Measurements from ENCODE around the gene SPEN.
A peak's percentile ranks its signal among the peaks of the same experiment; 100 is the strongest.
"Not testable (repeated sequence)": the region's sequence is repeated elsewhere in the genome, so short reads cannot be mapped to it uniquely, and the experiment has no call there.

The SPEN gene

DNA sequence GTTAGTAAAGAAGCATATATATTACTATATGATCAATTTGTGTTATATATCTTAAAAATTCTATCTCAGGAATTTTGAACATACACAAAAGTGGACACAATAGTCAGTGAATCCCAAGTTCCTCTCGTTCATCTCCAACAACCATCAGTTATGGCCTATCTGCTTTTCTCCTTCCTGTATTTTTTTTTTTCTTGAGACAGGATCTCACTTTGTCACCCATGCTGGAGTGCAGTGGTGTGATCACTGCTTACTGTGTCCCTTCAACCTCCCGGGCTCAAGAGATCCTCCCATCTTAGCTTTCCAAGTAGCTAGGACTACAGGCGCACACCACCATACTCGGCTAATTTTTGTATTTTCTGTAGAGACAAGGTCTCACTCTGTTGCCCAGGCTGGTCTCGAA lies 9.4 kb downstream of the SPEN start:
- DNase-seq = no peak

DNA sequence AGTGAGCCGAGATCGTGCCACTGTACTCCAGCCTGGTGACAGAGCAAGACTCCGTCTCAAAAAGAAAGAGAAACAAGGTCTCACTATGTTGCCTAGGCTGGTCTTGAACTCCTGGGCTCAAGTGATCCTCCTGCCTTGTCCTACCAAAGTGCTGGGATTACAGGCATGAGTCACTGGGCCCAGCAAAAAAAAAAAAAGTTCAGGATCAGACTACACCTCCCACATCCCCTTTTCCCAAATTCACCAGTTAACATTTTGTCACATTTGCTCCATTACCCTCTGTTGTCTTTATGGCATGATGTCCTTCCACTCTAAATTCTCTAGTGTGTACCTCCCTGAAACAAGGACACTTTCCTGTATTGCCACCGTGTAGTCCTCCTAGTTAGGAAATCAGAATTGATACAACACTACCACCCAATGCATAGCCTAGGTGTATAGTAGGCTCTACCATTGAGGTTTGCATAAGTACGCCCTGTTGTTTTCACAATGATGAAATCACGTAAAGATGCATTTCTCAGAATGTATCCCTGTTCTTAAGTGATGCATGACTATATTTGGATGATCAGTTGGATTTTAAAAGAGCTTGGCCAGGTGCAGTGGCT lies 10.7 kb downstream of the SPEN start:
- no peak for DNase-seq

DNA sequence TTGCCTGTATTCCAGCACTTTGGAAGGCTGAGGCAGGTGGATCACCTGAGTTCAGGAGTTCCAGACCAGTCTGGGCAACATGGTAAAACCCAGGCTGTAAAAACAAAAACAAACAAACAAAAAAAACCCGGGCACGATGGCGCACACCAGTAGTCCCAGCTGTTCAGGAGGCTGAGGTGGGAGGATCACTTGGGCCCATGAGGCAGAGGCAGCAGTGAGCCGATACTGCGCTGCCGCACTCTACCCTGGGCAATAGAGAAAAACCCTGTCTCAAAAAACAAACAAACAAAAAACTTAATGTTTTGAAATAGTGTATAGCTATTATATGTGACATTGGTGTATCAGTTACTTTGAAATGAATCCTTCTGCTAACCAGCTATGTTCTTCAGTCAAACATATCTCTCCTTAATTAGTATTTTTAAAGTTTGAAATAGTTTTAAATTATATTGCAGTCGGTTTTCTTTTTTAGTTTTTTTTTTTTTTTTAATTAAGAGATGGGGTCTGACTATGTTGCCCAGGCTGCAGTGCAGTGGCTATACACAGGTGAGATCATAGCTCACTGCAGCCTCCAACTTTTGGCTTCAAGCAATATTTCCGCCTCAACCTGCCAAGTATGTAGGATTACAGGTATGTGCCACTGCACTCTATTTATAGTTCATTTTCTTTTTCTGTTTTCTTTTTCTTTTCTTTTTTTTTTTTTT lies 11.3 kb downstream of the SPEN start:
- DNase-seq = no peak

DNA sequence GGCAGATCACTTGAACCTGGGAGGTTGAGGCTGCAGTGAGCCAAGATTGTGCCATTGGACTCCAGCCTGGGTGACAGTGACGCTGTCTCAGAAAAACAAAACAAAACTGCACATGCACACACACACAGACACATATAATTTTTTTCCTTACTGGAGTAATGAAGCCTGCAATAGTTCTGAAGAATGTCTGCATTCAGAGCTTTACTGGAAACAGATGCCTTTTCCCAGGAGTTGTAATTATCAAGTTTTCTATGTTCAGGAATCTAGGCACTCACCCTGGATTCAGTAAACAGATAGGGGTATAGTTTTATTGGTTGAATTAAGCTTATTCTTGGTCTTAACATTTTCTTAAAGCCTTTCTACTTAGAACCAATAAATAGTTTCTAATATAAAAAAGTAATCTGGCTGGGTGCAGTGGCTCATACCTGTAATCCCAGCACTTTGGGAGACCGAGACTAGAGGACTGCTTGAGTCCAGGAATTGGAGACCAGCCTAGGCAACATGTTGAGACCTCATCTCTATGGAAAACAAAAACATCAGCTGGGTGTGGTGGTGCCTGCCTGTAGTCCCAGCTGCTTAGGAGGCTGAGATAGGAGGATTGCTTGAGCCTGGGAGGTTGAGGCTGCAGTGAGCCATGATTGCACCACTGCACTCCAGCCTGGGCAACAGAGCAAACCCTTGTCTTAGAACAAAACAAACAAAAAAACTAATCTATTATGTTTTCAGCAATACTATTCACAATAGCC lies 15.8 kb downstream of the SPEN start:
- no peak for DNase-seq

DNA sequence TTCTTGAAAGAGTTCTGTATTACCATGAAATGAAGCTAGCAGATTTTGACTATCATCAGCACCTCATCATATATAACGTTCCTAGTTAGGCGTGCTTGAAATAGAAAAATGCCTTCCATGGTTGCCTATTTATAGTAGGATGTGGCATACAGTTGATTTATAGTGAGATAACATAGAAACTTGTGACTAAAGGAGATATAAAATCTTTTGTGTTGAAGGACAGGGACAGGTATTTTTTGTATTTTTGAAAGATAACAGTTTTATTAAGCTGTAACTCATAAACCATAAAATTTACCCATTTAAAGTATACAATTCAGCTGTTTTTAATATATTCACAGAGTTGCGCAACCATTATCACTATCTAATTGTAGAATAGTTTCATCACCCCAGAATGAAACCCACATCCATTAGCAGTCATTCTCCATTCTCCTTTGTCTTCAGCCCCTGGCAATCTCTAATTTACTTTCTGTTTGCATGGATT lies 19.3 kb downstream of the SPEN start:
- no peak for DNase-seq

DNA sequence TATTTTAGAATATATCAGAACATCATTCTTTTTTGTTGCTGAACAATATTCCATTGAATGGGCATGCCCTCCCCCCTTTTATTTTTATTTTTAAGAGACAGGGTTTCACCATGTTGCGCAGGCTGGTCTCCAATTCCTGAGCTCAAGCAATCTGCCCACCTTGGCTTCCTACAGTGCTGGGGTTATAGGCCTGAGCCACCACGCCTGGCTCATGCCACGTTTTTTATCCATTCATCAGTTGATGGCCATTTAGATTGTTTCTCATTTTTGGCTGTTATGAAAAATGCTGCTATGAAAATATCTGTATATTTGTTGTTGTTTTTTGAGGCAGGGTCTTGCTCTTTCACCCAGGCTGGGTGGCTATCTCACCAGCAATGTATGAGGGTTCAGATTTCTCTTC lies 19.8 kb downstream of the SPEN start:
- DNase-seq = no peak

DNA sequence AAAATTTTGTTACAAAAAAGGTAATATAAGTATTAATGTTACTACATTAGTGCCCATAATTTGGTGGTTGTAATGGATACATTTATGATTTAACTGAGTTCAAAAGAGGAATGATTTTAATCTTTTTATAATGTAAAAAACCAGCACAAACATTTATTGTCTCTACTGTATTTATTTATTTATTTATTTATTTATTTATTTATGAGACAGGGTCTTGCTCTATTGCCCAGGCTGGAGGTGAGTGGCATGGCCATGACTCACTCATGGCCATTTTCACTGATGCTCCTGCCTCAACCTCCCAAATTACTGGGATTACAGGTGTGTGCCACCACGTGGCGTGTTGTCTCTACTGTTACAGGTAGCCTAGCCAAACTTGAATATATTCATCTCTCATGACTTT lies 21.9 kb downstream of the SPEN start:
- no peak for DNase-seq

DNA sequence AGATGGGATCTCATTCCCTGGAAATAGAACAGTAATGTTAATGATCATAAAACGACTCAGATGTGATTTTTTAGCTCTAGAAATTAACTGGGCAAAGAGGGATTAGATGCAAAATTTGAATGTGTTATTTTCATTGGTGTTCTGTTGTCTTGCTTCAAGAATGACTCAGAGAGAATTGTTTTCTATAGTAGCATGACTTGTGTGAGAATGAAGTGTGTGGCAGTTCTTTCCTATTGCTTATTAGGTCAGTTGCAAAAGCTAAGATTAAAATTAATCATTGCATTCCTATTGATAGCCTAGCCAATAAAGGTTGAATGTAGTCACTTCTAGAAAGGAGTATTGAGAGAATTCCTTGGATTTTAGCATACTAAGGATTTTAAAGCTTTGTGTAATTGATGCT lies 22.9 kb downstream of the SPEN start:
- DNase-seq = no peak

DNA sequence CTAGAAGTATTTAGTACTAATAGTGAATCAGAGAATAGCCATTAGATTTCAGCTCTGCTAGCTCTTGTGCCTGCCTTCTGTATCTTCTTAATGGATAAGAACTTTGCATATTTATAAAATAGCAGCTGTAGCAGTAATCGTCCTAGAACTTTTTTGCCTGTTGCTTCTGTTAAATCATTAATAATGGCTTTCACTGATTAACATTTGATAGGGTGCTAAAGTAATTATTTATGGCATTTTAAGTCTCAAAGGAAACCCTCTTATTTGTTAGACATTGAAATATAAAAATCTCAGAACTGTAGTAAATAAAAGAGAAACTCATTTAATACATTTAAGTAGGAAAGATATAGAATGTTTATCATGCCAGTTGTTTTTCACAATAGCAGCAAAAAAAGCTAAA lies 27.0 kb downstream of the SPEN start:
- no peak for DNase-seq

DNA sequence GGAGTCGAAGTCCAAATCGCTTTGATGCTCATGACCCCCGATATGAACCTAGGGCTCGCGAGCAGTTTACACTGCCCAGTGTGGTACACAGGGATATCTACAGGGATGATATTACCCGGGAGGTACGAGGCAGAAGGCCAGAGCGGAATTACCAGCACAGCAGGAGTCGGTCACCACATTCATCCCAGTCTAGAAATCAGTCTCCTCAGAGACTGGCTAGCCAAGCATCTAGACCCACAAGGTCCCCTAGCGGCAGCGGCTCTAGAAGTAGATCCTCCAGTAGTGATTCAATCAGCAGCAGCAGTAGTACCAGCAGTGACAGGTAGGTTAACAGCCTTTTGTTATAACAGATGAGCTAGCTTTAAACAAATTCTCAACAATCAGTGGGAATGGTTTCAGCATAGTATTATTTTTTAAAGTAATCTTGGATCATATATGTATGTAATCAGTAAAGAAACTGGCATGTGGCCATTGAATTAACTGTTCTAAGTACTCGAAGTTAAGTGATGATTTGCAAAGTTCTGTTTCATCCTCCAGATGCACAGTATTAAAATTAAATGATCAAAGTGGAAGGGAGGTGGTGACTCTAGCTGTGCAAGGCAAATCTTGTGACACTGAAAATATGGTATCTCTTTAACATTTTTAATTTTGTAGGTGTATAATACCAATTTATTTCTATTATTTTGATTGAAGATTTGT lies 29.0 kb downstream of the SPEN start:
- no peak for DNase-seq

DNA sequence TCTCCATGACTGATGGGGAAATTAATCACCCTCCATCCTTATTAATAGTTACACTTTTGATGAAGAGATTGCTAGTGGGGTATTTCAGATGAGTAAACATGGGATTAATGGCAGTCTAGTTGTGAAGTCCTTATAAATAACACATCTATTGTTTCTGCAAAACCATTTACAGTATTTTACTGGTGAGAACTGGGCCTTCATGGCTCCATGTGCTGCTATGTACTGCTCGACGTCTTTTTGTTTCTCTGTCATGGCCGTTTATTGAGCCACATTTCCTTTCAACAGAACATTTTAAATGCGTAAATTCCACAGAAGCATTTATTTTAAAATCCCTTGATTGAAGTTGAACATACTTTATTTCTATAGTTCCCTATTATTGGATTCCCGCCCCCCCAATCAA lies 34.5 kb downstream of the SPEN start:
- no peak for DNase-seq

DNA sequence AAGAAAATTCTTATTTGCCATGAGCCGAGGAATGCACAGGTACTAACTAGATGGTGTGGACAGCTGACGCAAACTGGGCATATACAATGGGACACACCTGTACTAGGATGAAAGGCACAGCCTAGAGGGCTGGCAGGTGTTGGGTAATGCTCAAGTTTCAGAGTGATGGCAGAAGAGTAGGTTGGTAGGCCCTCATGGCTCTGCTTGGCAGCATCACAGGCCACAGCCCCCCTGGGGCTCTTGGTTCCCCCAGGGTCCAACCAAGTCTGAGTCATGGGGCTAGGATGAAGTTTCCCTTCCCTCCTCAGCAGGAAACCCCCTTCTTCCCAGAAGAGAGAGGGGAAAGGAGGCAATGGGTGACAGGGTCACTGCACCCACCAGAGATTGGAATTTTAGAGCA lies 35.2 kb downstream of the SPEN start:
- no peak for DNase-seq

DNA sequence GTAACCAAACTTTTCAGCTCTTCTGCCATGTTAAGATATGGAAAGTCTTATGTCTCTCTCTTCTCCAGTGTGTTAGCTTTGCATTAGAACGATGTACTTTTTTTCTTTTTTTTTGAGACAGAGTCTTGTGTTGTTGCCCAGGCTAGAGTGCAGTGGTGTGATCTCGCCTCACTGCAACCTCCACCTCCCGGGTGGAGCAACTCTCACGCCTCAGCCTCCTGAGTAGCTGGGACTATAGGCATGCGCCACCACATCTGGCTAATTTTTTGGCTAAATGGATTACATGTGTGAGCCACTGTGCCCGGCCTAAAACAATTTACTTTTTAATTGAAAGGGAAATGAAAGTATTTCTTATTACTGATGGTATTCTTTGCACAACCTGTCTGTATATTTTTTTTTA lies 35.8 kb downstream of the SPEN start:
- DNase-seq = no peak

DNA sequence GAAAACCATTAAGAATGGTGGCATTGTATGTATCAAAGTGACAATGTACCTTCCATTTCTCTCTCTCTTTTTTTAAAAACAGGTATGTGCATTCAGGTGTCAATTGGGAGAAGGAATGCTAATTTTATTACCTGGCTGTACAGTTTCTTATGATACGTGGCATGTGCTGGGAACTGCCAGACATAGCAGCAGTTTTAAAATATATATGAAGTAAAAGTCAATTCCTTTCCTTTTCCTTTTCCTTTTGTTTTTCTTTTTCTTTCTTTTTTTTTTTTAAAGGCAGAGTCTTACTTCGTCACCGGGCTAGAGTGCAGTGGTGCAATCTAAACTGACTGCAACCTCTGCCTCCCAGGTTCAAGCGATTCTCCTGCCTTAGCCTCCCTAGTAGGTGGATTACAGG lies 37.0 kb downstream of the SPEN start:
- no peak for DNase-seq

DNA sequence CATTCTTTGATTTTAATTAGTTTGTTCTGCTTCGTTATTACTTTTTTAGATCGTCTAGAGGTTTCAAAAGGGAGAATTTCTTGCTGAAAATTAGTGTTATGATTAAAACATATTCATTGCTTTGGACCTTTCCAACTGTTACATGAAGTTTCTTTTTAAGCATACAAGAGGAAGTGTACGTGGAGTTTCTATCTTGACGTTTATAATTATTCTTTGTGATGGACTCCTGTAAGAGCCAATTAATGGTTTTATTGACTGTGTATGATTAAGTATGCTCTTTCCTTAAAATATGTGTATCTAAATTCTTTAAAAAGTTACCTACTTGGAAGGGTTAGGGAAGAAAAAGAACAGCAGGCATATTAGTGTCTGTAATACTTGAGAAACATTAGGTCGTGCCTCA lies 37.8 kb downstream of the SPEN start:
- DNase-seq = no peak

DNA sequence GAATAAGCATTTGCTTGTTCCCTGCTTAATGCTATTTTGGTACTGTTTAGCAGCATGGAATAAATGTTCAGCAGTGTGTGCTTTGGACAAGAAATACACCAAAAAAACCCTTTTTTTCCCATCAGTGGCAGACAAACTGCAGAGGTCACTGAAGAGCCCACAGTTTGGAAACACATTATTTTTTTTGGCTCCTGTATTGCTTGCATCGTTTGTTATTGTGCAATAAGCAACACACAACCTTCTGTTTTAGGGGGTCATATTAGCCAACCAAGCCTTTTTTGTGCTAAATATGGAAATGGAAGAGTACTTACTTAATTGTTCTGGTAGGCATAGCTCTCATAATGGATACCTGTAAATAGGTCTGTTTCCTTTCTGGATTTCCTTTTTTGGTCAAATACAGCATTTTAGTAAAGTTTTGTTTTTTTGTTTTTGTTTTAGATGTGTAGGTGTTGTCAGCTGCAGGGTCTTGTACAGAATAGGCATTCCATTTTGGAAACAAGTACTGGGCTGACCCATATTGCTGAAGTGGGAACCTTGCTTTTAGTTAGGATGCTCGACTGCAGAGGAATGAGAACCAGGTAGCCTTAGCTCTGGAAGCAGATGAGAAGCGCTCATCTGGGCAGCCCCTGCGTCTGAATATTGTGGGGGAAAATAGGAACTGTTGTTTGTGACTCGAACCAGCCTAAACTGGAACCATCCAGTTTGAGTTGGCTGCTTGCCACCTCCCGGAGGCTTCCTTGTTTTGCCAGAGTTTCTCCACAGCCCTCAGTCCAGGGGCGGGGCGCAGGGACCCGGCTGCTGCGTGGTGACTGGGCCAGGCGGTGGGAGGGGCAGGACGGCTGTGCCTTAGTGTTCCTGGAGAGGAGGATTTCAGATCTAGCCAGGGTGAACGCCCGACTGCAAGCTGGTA lies 38.4 kb downstream of the SPEN start:
- peak; percentile 64 for DNase-seq

DNA sequence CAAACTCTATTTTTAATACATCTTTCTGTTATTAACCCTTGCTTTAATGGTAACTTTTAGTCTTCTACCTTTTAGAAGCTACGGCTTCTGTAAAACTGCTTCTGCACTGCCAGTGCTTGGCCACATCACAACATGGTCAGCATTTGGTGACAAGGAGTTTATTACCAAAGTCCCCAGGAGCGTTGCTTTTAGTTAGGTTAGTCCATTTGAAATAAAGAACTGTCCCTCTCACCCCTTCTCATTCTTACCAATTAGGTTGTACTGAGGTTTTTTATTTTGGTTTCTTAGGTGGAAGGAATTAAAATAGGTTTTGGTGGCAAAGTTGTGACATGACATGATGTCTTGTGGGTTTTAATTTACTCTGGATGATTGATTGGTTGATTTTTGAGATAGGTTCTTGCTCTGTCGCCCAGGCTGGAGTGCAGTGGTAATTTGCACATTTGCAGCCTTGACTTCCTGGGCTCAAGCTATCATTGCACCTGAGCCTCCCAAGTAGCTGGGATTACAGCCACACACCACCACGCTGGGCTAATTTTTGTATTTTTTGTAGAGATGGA lies 39.2 kb downstream of the SPEN start:
- DNase-seq = no peak

DNA sequence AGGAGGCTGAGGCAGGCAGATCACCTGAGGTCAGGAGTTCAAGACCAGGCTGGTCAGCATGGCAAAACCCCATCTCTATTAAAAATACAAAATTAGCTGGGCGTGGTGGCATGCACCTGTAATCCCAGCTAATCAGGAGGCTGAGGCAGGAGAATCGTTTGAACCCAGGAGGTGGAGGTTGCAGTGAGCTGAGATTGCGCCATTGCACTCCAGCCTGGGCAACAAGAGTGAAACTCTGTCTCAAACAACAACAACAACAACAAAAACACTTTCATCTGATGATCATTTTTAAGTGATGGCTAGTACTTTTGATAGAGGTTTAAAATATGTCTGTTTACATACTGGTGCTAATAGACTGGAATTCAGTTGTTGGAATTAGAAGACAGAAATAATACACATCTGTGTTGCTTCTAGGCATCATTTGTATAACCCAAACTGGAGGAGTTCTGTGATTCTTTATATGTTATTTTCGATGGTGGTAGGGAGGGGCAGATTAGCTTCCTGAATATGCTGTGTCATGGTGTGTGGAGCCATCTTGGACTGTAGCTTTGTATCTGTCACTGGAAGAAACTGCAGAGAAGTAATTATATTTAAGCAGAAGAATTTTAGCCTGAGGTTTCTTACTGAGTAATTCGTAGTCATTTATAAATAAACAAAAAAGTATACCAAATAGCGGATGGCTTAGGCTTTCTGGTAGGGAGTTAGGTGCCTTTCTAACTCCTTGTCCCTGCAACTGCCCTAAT lies 45.5 kb downstream of the SPEN start:
- DNase-seq = not testable (repeated sequence)

DNA sequence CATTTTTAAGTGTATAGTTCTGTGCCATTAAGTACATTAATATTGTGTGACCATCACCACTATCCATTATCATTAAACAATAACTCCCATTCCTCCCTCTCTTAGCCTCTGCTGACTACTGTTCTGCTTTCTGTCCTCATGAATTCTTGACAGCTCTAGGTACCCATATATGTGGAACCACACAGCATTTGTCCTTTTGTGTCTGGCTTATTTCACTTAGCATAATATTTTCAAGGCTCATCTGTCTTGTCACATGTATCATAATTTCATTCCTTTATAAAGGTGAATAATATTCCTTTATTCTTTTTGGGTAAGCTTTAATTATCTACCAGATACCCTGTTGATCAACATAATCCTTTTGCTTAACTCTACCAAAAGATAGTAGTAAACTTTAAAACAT lies 47.7 kb downstream of the SPEN start:
- no peak for DNase-seq

DNA sequence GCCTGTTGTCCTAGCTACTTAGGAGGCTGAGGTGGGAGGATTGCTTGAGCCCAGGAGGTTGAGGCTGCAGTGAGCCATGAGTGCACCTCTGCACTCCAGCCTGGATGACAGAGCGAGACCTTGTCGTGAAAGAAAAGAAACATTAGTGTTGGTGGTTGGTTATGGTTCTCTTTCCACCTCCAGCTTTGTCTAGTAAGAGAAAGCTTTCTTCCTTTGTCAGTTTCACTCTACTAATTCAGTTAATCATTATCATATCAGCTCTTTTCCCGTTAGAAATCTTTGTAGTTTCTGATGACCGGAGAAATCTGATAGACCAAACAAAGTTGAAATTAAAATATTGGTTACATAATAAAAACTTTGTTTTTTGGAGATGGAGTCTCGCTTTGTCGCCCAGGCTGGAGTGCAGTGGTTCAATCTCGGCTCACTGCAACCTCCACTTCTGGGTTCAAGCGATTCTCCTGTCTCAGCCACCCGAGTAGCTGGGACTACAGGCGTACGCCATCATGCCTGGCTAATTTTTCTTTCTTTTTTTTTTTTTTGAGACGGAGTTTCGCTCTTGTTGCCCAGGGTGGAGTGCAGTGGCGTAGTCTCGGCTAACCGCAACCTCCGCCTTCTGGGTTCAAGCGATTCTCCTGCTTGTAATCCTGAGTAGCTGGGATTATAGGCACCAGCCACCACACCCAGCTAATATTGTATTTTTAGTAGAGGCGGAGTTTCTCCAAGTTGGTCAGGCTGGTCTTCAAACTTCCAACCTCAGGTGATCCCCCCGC lies 49.5 kb downstream of the SPEN start:
- DNase-seq = not testable (repeated sequence)

DNA sequence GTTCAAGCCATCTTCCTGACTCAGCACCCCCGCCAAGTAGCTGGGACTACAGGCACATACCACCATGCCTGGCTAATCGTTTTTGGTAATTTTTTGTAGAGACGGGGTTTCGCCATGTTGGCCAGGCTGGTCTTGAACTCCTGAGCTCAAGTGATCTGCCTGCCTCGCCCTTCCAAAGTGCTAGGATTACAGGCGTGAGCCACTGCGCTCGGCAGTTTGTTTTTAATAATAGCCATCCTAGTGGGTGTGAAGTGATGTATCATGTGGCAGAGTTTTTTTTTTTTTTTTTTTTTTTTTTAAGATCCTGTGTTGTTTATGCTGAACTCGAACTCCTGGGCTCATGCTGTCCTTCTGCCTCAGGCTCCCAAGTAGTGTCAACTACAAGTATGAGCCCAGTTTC lies 51.8 kb downstream of the SPEN start:
- DNase-seq = no peak
